B cell (primary cell): Measurements from ENCODE around the gene LRRC45. TPM values are rescaled to one million over a fixed set of nuclear protein-coding genes. Genes with fewer than 3 reads are reported as not detected.

Experiments used
- ATAC-seq: fragments of 200-7000 bp; cut with Tn5 transposase; one replicate; pipeline ENCODE4 v1.10.0; 2021; ENCODE audit warnings: low read depth, mild to moderate bottlenecking, moderate number of reproducible peaks, moderate library complexity
- CTCF ChIA-PET: fragments of 350-600 bp; sonication (Branson Sonifier 250); formaldehyde crosslinking; loops from one replicate; lab custom pipeline; 2021; ENCODE audit warnings: antibody characterized with exemption, inconsistent platforms; lab: Charles Lee
- POLR2A ChIA-PET: fragments of 350-600 bp; sonication (Branson Sonifier 250); formaldehyde crosslinking; loops from one replicate; lab custom pipeline; 2021; ENCODE audit warnings: antibody characterized with exemption; lab: Charles Lee
- DNase-seq: peaks from one replicate; pipeline ENCODE4 v3.0.0; 2013
- H2AFZ ChIP-seq: 2 replicates; pipeline ENCODE4 v1.6.1; 2012; ENCODE audit warnings: mild to moderate bottlenecking, low read depth, low read length; ENCODE audit not compliant: insufficient read depth, poor library complexity, severe bottlenecking
- H3K27ac ChIP-seq, 2 donors: 1 replicate in 1 of 2; 2 replicates in 1 of 2; pipeline ENCODE4 v1.5.1; 2012 to 2013; ENCODE audit warnings: low read length in 2 of 2, mild to moderate bottlenecking in 2 of 2, moderate library complexity in 1 of 2
- H3K27me3 ChIP-seq, 4 experiments: fragments of 200-600 bp in 1 of 4; sonication (generic) in 1 of 4; replicated peaks in 1 of 4; 1 replicate in 2 of 4; 2 replicates in 2 of 4; pipeline versions ENCODE4 v1.6.1 to v1.7.0; 2013 to 2016; ENCODE audit warnings: low read length in 3 of 4, mild to moderate bottlenecking in 2 of 4, mixed read lengths in 1 of 4, moderate library complexity in 1 of 4; ENCODE audit not compliant: insufficient read depth in 4 of 4, control insufficient read depth in 3 of 4; ENCODE audit errors: control extremely low read depth in 1 of 4
- H3K36me3 ChIP-seq, 2 experiments: replicated peaks in 1 of 2; 1 replicate in 1 of 2; 2 replicates in 1 of 2; pipeline versions ENCODE4 v1.6.1 to v1.7.1; 2013; ENCODE audit warnings: low read length in 1 of 2; ENCODE audit not compliant: insufficient read depth in 2 of 2, control insufficient read depth in 1 of 2; ENCODE audit errors: control extremely low read depth in 1 of 2, extremely low read depth in 1 of 2
- H3K4me1 ChIP-seq, 2 donors: fragments of 200-600 bp in 1 of 2; sonication (generic) in 1 of 2; 1 replicate in 1 of 2; 2 replicates in 1 of 2; pipeline versions ENCODE4 v1.5.1 to v1.6.1; 2013 to 2017; ENCODE audit warnings: low read length in 2 of 2; ENCODE audit not compliant: control insufficient read depth in 2 of 2, insufficient read depth in 2 of 2
- H3K4me2 ChIP-seq: replicated peaks from 2 replicates; pipeline ENCODE3; 2012; ENCODE audit warnings: mild to moderate bottlenecking, low read depth, low read length; ENCODE audit not compliant: poor library complexity, severe bottlenecking
- H3K4me3 ChIP-seq, 5 experiments: fragments of 200-600 bp in 1 of 5; sonication (generic) in 1 of 5; 1 replicate in 3 of 5; 2 replicates in 2 of 5; pipeline versions ENCODE4 v1.5.1 to v1.7.0; 2011 to 2016; ENCODE audit warnings: low read length in 4 of 5, mild to moderate bottlenecking in 4 of 5, low read depth in 2 of 5, control low read depth in 1 of 5, moderate library complexity in 1 of 5; ENCODE audit not compliant: insufficient read depth in 1 of 5; ENCODE audit errors: control extremely low read depth in 1 of 5, extremely low read depth in 1 of 5
- H3K79me2 ChIP-seq: fragments of 200-600 bp; sonication (generic); one replicate; pipeline ENCODE4 v1.6.0; 2016; ENCODE audit warnings: low read length; ENCODE audit not compliant: control insufficient read depth, insufficient read depth
- H3K9ac ChIP-seq: fragments of 200-600 bp; sonication (generic); 2 replicates; pipeline ENCODE4 v1.6.1; 2017; ENCODE audit warnings: mild to moderate bottlenecking, low read length, moderate library complexity
- H3K9me3 ChIP-seq, 3 donors: one replicate each; pipeline versions ENCODE4 v1.6.1 to v1.7.1; 2013; ENCODE audit warnings: low read length in 2 of 3; ENCODE audit not compliant: control insufficient read depth in 2 of 3, insufficient read depth in 1 of 3; ENCODE audit errors: control extremely low read depth in 1 of 3
- H4K20me1 ChIP-seq: 2 replicates; pipeline ENCODE4 v1.6.0; 2012; ENCODE audit warnings: mild to moderate bottlenecking, low read length; ENCODE audit not compliant: insufficient read depth, control insufficient read depth, poor library complexity, severe bottlenecking
- H3K27ac Mint-ChIP-seq: one replicate; pipeline ENCODE4 v1.8.0; 2021; ENCODE audit warnings: mixed read lengths
- H3K27me3 Mint-ChIP-seq: one replicate; pipeline ENCODE4 v1.8.0; 2021; ENCODE audit warnings: mixed read lengths
- H3K4me1 Mint-ChIP-seq: one replicate; pipeline ENCODE4 v1.8.0; 2021; ENCODE audit warnings: mixed read lengths
- H3K4me3 Mint-ChIP-seq: one replicate; pipeline ENCODE4 v1.8.0; 2021; ENCODE audit warnings: mixed read lengths
- H3K9me3 Mint-ChIP-seq: one replicate; pipeline ENCODE4 v1.8.0; 2022; ENCODE audit warnings: mixed read lengths; ENCODE audit not compliant: insufficient read depth
- EZH2 ChIP-seq: IDR thresholded peaks from 2 replicates; pipeline ENCODE4 v1.6.1; 2012; ENCODE audit warnings: borderline replicate concordance, low read depth, mild to moderate bottlenecking, moderate library complexity, low read length; ENCODE audit not compliant: insufficient read depth, poor library complexity, severe bottlenecking
- WGBS: methylation state at CpG from one replicate; pipeline ENCODE4 v1.1.5; 2013; ENCODE audit warnings: missing lambda C conversion rate; ENCODE audit not compliant: insufficient coverage; 5-methylcytosine and 5-hydroxymethylcytosine counted together
- intact Hi-C: fragments of 100-400 bp; cut with micrococcal nuclease; formaldehyde crosslinking; loops from one replicate; pipeline ENCODE4 v1.10.0; 2022
- polyA plus RNA-seq: library from polyadenylated mRNA; depleted of rRNA; stranded (reverse); fragments of >200 nt; gene quantifications from 2 replicates; pipeline ENCODE4 v1.2.3, GENCODE V29; 2012
- total RNA-seq, 2 donors: library from RNA; stranded (reverse); fragments of 120-200 nt in 1 of 2; gene quantifications; 1 replicate in 1 of 2; 2 replicates in 1 of 2; pipeline versions ENCODE4 v1.2.3 to v1.2.4, GENCODE V29; 2013 to 2022
- TF ChIP-seq, protein P1 (sequence below): fragments of 200-600 bp; IDR thresholded peaks from one replicate; pipeline ENCODE4 v1.8.0; 2022; ENCODE audit warnings: antibody characterized with exemption, mild to moderate bottlenecking

Gene LRRC45
- total and polyA plus RNA-seq, 2 donors (not counting 1 experiment from before 2014, with no cell fraction given) = 19.4 to 19.6 TPM

DNA sequence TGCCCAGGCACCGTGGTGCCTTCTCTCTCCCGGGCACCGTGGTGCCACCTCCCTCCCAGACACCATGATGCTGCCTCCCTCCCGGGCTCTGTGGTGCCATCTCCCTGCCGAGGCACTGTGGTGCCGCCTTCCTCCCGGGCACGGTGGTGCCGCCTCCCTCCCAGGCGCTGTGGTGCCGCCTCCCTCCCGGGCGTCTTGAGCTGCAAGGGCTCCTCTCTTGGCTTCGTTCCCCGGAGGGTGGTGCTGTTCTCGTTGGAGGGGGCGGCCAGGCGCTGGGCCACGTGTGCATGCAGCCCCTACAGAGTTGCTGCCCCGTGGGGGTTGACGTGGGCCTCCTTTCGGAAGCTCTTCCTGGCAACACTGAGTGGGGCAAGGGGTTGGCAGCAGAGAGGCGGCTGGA, 8.7 kb upstream of the LRRC45 start:
- ATAC-seq = no peak

DNA sequence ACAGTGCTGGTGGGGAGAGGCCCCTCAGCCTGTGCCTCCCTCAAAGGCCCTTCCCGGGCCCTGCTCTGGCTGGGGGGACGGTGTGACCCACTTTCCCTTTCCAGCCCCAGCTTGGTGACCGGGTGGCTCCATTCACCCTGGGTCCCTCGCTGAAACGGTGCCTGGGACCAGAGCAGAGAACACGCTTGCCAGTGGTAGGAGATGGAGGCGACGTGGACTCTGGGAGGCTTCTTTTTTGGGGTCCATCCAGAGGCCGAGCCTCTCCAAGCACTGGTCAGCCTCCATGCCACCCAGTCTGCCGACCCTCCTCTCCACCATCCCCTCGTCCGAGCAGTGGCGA, 8.2 kb upstream of the LRRC45 start:
- 89% methylated on average over 7 of the region's 13 CpGs for WGBS
- H2AFZ ChIP-seq = no peak overlapping the region
- H4K20me1 ChIP-seq = no peaks in the 10 kb centered on the region
- no peaks in the 10 kb centered on the region for H3K9me3 ChIP-seq
- CTCF ChIA-PET = no interaction called here
- ATAC-seq = no peak
- intact Hi-C loops = no loop called here
- no peak for TF ChIP-seq EZH2
- TF ChIP-seq, protein P1, sequence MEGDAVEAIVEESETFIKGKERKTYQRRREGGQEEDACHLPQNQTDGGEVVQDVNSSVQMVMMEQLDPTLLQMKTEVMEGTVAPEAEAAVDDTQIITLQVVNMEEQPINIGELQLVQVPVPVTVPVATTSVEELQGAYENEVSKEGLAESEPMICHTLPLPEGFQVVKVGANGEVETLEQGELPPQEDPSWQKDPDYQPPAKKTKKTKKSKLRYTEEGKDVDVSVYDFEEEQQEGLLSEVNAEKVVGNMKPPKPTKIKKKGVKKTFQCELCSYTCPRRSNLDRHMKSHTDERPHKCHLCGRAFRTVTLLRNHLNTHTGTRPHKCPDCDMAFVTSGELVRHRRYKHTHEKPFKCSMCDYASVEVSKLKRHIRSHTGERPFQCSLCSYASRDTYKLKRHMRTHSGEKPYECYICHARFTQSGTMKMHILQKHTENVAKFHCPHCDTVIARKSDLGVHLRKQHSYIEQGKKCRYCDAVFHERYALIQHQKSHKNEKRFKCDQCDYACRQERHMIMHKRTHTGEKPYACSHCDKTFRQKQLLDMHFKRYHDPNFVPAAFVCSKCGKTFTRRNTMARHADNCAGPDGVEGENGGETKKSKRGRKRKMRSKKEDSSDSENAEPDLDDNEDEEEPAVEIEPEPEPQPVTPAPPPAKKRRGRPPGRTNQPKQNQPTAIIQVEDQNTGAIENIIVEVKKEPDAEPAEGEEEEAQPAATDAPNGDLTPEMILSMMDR = no peak
- H3K4me2 ChIP-seq = no peak overlapping the region
- POLR2A ChIA-PET = no interaction called here
- no peaks in the 10 kb centered on the region for H3K27me3 ChIP-seq
- H3K79me2 ChIP-seq = no peaks in the 10 kb centered on the region
- DNase-seq = no peak
- Mint-ChIP-seq H3K27me3 (no peaks in the 10 kb centered on the region), H3K4me1 (peaks cover under 1% of the 10 kb centered on the region), H3K4me3 (no peak overlapping the region), H3K27ac (no peak overlapping the region), H3K9me3 (no peaks in the 10 kb centered on the region)
- H3K27ac ChIP-seq = no peak overlapping the region
- H3K9ac ChIP-seq = no peak overlapping the region
- H3K36me3 ChIP-seq = peaks cover 0 to 9% of the 10 kb centered on the region in 2 experiments
- peaks cover 0 to 2% of the 10 kb centered on the region in 2 donors for H3K4me1 ChIP-seq
- no peak overlapping the region for H3K4me3 ChIP-seq

More for the DNA sequence above, 8.7 kb upstream of the LRRC45 start:
- no peak overlapping the region for H2AFZ ChIP-seq
- H3K9me3 ChIP-seq = no peaks in the 10 kb centered on the region
- ChIA-PET POLR2A (no interaction called here), CTCF (no interaction called here)
- H3K36me3 ChIP-seq = peaks cover 0 to 9% of the 10 kb centered on the region in 2 experiments
- H3K27me3 ChIP-seq = no peaks in the 10 kb centered on the region
- no peak overlapping the region for H3K27ac ChIP-seq
- DNase-seq = no peak
- 81% methylated on average over 23 of the region's 23 CpGs for WGBS
- H3K4me2 ChIP-seq = no peak overlapping the region
- H3K4me1 ChIP-seq = no peaks in the 10 kb centered on the region
- H4K20me1 ChIP-seq = no peaks in the 10 kb centered on the region
- H3K27me3 Mint-ChIP-seq = no peaks in the 10 kb centered on the region
- no peak overlapping the region for H3K4me3 Mint-ChIP-seq
- no peak overlapping the region for H3K4me3 ChIP-seq
- no peak for TF ChIP-seq EZH2
- TF ChIP-seq, protein P1 = no peak
- no peaks in the 10 kb centered on the region for H3K9me3 Mint-ChIP-seq
- H3K4me1 Mint-ChIP-seq = no peaks in the 10 kb centered on the region
- H3K9ac ChIP-seq = no peak overlapping the region
- H3K27ac Mint-ChIP-seq = no peak overlapping the region
- no peaks in the 10 kb centered on the region for H3K79me2 ChIP-seq
- intact Hi-C loops = no loop called here
